ENCODE data around the gene KCND3. TPM values are rescaled to one million over a fixed set of nuclear protein-coding genes. Genes with fewer than 3 reads are reported as not detected.

KCND3 gene
- total RNA-seq, 1 donor from 2014 or later: 0.43 TPM

DNA sequence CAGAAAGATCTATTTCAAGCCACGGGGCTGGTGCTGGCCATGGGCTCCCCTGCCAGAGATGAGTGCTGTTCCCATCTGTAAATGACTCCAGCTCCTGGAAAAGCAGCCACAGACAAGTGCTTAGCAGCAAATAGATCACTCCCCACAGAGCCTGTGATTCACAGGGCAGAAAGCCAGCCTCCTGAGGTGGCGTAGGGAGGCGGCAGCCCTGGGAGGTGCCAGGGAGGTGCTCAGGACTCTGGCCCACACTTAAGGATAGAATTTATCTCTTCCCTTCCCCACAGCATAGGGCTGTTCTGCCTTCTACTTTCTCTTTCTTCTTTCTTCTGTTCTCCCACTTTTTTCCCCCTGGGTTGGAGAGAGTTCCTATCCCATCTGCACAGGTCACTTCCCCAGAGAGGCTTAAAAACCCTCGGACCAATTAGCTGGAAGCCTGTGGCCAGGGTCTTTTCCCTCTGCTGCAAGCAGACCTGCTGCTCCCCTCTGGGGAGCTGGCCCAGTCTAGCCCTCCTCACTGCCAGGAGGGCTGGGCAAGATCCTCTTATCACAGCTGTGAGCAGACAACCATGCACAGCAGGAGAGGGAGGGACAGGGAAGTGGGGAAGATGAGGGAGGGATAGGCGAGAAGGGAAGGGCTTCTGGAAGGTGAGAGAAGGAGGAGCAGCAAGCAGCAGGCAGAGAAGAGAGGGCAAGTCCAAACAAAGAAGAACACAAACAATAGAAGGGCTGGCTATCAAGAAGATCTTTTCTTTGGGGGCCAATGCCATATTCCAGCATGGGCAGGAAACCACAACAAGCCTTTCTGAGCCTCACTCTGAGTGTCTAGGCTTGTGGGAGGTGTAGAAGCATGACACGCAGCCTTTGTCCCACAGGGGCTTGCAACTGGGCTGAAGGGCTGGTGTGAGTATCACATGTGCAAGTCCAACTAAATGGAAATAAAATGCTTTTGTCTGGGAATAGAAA lies 41.0 kb downstream of the KCND3 start:
- no peak overlapping the region for H3K4me2 ChIP-seq (ENCODE audit: low read length)
- H3K9me3 ChIP-seq (ENCODE audit: insufficient read depth, low read depth, low read length): no peaks in the 10 kb centered on the region
- Mint-ChIP-seq H3K27me3 (ENCODE audit: low read depth, unreplicated experiment) (peaks cover 33% of the 10 kb centered on the region), H3K36me3 (ENCODE audit: low read depth, unreplicated experiment) (no peaks in the 10 kb centered on the region), H3K4me3 (ENCODE audit: unreplicated experiment) (no peak overlapping the region), H3K4me1 (ENCODE audit: low read depth, unreplicated experiment) (peaks cover 11% of the 10 kb centered on the region), H3K27ac (ENCODE audit: unreplicated experiment) (peak overlapping the region; percentile 72), H3K9me3 (ENCODE audit: unreplicated experiment) (no peaks in the 10 kb centered on the region)
- FAIRE-seq (no peak), DNase-seq (ENCODE audit: low read depth) (peak; percentile 9)
- no peak overlapping the region for H3K27ac ChIP-seq (ENCODE audit: low read depth, low read length)
- no peaks in the 10 kb centered on the region for H3K36me3 ChIP-seq (ENCODE audit: insufficient read depth, low read length)
- H3K4me3 ChIP-seq (ENCODE audit: insufficient read depth, low read depth, low read length): no peak overlapping the region
- no peaks in the 10 kb centered on the region for H3K27me3 ChIP-seq (ENCODE audit: insufficient read depth, low read length)
- H3K4me1 ChIP-seq (ENCODE audit: insufficient read depth, low read length): no peaks in the 10 kb centered on the region
- H2AFZ ChIP-seq (ENCODE audit: low read depth, low read length): no peak overlapping the region
- H3K9ac ChIP-seq (ENCODE audit: low read length): no peak overlapping the region
- H3K79me2 ChIP-seq (ENCODE audit: insufficient read depth, low read length): no peaks in the 10 kb centered on the region
- no peak for TF ChIP-seq EZH2 (IDR thresholded peaks at IDR 0.05; ENCODE audit: insufficient read depth, low read length)
- TF ChIP-seq, protein P1, sequence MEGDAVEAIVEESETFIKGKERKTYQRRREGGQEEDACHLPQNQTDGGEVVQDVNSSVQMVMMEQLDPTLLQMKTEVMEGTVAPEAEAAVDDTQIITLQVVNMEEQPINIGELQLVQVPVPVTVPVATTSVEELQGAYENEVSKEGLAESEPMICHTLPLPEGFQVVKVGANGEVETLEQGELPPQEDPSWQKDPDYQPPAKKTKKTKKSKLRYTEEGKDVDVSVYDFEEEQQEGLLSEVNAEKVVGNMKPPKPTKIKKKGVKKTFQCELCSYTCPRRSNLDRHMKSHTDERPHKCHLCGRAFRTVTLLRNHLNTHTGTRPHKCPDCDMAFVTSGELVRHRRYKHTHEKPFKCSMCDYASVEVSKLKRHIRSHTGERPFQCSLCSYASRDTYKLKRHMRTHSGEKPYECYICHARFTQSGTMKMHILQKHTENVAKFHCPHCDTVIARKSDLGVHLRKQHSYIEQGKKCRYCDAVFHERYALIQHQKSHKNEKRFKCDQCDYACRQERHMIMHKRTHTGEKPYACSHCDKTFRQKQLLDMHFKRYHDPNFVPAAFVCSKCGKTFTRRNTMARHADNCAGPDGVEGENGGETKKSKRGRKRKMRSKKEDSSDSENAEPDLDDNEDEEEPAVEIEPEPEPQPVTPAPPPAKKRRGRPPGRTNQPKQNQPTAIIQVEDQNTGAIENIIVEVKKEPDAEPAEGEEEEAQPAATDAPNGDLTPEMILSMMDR (IDR thresholded peaks at IDR 0.05; ENCODE audit: insufficient read depth, low read depth, low read length): no peak
- H4K20me1 ChIP-seq (ENCODE audit: insufficient read depth, low read length): no peaks in the 10 kb centered on the region

DNA sequence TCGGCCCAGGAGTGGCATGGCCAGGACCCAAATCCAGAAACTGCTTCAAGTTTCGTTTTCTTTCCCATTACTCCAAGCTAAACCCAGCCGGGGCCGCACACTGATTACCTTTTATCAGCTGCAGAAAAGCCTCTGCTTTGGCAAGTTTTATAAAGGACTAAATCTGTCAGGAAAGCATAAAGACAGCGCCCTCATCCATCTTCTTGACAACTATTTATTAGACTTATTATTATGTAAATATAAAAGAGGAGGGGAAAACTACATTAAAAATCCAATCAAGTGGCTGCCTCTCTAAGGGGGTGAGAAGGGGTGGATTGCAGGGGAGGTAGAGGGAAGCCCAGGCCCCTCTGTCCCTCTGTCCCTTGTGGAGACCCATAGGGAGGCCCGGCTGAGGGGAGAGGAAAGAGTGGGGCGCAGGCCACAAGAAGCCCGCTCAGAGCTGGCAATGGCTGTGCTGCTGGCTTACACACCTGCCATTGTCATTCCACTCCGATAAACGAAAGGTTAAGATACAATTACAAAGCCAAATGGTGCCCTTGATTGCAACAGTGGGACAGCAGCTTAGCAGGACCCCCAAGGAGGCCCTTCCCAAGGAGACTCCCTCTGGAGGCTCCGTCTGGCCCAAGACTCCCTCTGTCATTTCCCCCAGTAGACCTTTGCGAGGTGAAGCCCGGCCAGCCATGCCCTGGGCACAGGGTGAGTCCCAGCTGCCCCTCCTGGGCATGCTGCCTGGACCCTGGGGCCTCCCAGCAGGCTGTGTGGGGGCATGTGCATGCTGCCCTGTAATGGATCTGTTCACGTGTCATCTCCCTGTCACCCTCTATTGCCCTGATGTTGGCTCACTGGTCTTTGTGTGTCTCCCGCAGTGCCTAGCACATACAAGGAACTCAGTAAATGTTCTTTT lies 45.4 kb downstream of the KCND3 start:
- H3K36me3 Mint-ChIP-seq (ENCODE audit: low read depth, unreplicated experiment): no peaks in the 10 kb centered on the region

More for the DNA sequence above, 45.4 kb downstream of the KCND3 start:
- H3K27ac Mint-ChIP-seq (ENCODE audit: unreplicated experiment): no peak overlapping the region
- Histone ChIP-seq H3K36me3 (ENCODE audit: insufficient read depth, low read length) (no peaks in the 10 kb centered on the region), H3K4me2 (ENCODE audit: low read length) (no peak overlapping the region), H3K9me3 (ENCODE audit: insufficient read depth, low read depth, low read length) (no peaks in the 10 kb centered on the region), H3K79me2 (ENCODE audit: insufficient read depth, low read length) (no peaks in the 10 kb centered on the region), H4K20me1 (ENCODE audit: insufficient read depth, low read length) (no peaks in the 10 kb centered on the region), H3K4me1 (ENCODE audit: insufficient read depth, low read length) (no peaks in the 10 kb centered on the region), H3K4me3 (ENCODE audit: insufficient read depth, low read depth, low read length) (no peak overlapping the region), H2AFZ (ENCODE audit: low read depth, low read length) (no peak overlapping the region), H3K9ac (ENCODE audit: low read length) (no peak overlapping the region), H3K27ac (ENCODE audit: low read depth, low read length) (no peak overlapping the region), H3K27me3 (ENCODE audit: insufficient read depth, low read length) (no peaks in the 10 kb centered on the region)
- H3K4me3 Mint-ChIP-seq (ENCODE audit: unreplicated experiment): no peak overlapping the region
- peaks cover 4% of the 10 kb centered on the region for H3K9me3 Mint-ChIP-seq (ENCODE audit: unreplicated experiment)
- no peak for TF ChIP-seq EZH2 (IDR thresholded peaks at IDR 0.05; ENCODE audit: insufficient read depth, low read length)
- TF ChIP-seq, protein P1 (IDR thresholded peaks at IDR 0.05; ENCODE audit: insufficient read depth, low read depth, low read length): no peak
- H3K27me3 Mint-ChIP-seq (ENCODE audit: low read depth, unreplicated experiment): peaks cover 25% of the 10 kb centered on the region
- peaks cover 11% of the 10 kb centered on the region for H3K4me1 Mint-ChIP-seq (ENCODE audit: low read depth, unreplicated experiment)
- DNase-seq (ENCODE audit: low read depth): no peak
- no peak for FAIRE-seq

All from astrocyte (in vitro differentiated cells and primary cell).